Sigmoid colon (tissue), 4 donors: ENCODE results near the gene SIRPA.

ENCODE experiments used
- CTCF ChIP-seq, 4 experiments: fragments of 450-650 bp in 3 of 4; fragments of 200-600 bp in 1 of 4; IDR thresholded peaks; one replicate each; pipeline ENCODE4 v1.5.1; 2016 to 2019; ENCODE audit warnings: antibody characterized with exemption in 4 of 4, mild to moderate bottlenecking in 3 of 4, moderate library complexity in 2 of 4
- EP300 ChIP-seq, 4 donors: sonication (generic); formaldehyde crosslinking; IDR thresholded peaks; one replicate each; pipeline ENCODE4 v1.6.1; 2017; ENCODE audit warnings: antibody characterized with exemption in 4 of 4

- no peak for TF ChIP-seq CTCF (IDR thresholded peaks at IDR 0.05)
- TF ChIP-seq EP300 (IDR thresholded peaks at IDR 0.05): no peak
Measured at GRCh38 chr20:1879934-1880333, 15.3 kb upstream of the SIRPA start.
